NCI-H69 (cell line): ENCODE measurements around the gene C19orf38.
"Not testable (repeated sequence)": the region's sequence is repeated elsewhere in the genome, so short reads cannot be mapped to it uniquely, and the experiment has no call there.

Experiments used
- DNase-seq: peaks from one replicate; lab custom pipeline; 2025; lab: John Stamatoyannopoulos, UW

The C19orf38 gene

GRCh38 chr19:10823690-10824089 is 24.5 kb upstream of the C19orf38 start:
- no peak for DNase-seq

GRCh38 chr19:10826231-10826630 is 22.0 kb upstream of the C19orf38 start:
- DNase-seq, result no peak

DNA sequence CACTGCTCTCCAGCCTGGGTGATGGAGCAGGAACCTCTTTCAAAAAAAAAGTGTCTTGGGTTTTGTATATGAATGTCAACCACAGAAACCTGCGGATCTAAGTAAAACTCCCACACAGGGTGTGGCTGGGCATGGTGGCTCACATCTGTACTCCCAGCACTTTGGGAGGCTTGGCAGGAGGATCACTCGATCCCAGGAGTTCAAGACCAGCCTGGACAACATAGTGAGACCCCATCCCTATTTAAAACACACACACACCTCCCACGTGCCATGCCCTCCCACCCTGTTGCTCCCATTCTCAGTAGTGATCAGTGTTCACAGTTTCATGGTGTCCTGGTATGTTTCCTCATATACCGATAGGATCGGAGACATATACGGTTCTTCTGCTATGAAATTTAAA is 21.4 kb upstream of the C19orf38 start:
- no peak for DNase-seq

GRCh38 chr19:10828981-10829821 is 19.0 kb upstream of the C19orf38 start:
- DNase-seq, result no peak

DNA sequence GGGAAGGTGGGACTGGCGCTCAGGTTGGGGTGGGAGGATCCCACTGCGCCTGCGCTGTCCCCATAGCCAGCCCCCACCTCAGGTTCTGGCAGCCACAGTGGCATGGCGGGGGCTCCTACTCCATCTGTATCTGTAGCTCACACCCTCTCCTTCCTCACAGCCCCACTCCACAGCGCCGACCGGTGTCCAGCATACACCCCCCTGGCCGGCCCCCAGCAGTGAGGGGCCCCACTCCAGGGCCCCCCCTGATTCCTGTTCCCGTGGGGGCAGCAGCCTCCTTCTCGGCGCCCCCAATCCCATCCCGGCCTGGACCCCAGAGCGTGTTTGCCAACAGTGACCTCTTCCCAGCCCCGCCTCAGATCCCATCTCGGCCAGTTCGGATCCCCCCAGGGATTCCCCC is 18.2 kb upstream of the C19orf38 start:
- no peak for DNase-seq

- DNase-seq, result no peak
Observed at GRCh38 chr19:10830370-10830769, 17.8 kb upstream of the C19orf38 start.

GRCh38 chr19:10830931-10831779 is 17.1 kb upstream of the C19orf38 start:
- DNase-seq, result no peak

DNA sequence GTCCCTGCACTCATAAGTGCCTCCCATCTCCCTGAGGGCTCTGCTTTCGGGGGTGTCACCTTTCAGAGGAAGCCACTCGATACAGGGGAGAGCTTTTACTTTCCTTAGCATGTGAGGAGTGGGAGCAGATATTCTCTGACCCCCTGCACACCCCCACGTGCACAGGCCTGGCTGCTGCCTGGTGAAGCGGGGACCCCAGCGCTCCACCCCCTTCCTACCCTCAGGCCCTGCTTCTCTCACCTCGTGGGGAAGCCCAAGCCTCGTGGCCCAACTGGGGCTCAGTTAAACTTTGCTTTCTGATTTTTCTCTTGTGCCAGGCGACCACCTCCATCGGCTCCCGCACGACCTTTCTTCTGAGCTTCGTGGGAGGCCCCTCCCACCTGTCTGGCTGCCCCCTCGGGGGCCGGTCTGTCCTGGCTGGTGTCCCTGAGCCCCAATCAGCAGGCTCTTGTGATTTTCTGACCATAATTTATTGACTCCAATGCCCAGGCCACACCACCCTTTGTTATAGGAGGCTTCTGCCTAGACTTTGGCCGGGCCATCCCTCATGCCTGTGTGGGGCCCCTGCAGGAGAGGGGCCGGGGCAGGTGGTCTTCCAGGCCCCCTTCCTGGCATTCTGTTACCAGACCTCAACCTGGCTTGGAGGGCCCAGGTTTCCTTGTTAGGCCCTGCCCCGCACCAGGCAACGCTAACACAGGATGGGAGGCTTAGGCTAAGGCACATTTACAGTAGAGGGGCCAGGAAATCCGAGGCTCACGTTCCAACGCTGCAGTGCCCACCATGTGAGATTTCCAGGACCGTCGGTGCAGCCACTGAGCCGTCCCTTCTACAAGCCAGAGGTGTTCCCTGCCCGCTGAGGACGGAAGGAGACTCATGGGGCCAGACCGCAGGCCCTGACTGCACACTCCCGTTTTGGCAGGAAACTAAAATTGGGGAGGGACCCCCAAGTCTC is 16.0 kb upstream of the C19orf38 start:
- DNase-seq, result no peak

GRCh38 chr19:10832939-10833296 is 15.3 kb upstream of the C19orf38 start:
- DNase-seq, result no peak

GRCh38 chr19:10835089-10835753 is 13.0 kb upstream of the C19orf38 start:
- no peak for DNase-seq

DNA sequence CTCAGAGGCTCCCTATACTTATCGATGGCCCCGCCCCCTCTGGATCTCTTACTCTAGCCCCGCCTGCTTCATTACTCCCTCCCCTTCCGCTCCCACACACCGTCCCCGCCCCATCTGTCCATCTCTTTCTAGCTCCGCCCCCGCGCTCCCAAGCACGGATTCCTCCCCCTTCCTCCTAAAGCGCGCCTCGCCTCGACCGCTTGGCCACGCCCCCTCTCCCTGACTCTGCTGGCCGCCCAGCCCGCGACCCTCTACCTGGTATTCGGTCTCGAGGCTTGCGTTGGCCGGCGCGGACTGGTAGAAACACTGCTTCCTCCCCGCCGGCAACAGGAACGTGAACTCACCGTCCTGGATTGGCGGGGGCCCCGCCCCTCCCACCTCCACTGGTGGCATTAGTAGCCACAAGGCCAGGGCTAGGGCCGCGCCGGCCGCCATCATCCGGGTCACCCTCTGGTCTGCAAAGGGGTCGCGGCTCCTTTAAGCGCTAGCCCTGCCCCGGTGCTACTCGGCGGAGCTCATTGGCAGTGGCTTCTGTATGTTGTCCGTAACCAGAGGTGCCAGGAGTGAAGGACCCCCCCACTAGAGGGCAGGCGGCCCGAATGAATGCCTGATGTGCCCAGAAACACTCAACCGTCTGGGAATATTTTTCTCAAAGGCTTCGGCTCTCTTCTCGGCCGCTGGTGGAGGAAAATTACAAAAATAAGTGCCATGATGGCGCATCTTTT is 12.3 kb upstream of the C19orf38 start, which contains the start of gene TMED1:
Gene TMED1 (minus strand): TSS at position 459 of the 725 bp plus-strand sequence. CDS start 21 bp downstream, at position 438.
- peak; percentile 100 for DNase-seq

DNA sequence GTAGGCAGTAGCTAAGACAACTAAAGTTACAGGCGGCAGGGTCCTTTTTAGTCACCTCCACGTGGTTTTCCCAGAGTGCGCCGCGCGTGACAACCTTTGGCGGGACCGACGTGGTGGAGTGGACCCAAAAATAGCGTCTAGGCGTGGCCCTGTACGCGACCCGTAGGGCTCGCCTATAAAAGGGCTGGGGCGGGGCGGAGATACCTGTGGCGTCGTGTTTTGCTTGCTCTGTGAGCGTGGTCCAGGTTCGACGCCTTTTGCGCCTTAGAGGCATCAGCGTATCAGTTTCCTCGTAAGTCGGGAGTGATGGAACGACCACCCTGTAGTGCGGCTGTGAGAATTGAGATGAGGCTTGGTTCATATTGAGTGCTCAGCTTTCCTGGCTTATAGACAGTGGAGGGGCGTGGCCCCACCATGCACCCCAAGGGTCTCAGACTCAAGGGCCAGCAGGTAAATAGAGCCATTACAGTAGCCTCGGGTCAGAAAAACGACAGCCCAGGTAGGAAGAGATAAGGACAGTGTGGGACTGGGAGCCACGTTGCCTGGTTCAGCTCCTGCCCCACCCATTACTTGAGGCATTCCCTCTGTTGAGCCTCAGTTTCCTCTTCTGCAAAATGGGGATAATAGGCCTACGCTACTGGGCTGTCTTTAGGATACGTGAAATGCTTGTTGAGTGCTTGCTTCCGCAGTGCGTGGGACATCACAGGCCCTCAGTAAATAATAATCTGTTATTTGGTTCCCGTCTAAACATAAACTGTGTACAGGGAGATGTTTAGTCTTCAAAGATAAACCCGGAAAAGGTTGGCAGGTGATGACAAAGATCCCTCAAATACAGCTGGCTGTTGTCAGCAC is 11.5 kb upstream of the C19orf38 start:
- DNase-seq, result peak; percentile 95

DNA sequence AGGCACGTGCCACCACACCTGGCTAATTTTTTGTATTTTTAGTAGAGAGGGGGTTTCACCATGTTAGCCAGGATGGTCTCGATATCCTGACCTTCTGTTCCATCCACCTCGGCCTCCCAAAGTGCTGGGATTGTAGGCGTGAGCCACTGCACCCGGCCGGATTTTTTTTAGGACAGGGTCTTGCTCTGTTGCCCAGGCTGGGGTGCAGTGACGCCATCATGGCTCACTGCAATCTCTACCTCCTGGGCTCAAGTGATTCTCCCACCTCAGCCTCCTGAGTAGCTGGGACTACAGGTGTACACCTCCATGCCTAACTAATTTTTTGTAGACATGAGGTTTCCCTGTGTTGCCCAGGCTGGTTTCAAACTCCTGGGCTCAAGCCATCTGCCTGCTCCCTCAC is 10.6 kb upstream of the C19orf38 start:
- not testable (repeated sequence) for DNase-seq

DNA sequence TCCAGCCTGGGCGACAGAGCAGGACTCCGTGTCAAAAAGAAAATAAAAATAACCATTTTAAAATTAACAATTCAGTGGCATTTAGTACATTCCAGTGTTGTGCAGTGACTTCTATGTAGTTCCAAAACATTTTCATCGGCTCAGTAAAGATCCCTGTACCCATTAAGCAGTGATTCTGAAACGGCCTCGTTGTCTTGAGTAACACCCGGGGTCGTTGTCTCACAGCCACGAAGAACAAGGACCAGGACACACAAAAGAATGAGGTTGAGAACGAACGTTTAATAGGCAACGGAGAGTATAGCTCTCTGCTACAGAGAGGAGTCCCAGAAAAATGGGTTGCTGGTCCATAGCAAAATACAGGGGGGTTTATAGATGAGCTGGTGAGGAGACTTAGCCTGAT is 9.8 kb upstream of the C19orf38 start:
- no peak for DNase-seq

DNA sequence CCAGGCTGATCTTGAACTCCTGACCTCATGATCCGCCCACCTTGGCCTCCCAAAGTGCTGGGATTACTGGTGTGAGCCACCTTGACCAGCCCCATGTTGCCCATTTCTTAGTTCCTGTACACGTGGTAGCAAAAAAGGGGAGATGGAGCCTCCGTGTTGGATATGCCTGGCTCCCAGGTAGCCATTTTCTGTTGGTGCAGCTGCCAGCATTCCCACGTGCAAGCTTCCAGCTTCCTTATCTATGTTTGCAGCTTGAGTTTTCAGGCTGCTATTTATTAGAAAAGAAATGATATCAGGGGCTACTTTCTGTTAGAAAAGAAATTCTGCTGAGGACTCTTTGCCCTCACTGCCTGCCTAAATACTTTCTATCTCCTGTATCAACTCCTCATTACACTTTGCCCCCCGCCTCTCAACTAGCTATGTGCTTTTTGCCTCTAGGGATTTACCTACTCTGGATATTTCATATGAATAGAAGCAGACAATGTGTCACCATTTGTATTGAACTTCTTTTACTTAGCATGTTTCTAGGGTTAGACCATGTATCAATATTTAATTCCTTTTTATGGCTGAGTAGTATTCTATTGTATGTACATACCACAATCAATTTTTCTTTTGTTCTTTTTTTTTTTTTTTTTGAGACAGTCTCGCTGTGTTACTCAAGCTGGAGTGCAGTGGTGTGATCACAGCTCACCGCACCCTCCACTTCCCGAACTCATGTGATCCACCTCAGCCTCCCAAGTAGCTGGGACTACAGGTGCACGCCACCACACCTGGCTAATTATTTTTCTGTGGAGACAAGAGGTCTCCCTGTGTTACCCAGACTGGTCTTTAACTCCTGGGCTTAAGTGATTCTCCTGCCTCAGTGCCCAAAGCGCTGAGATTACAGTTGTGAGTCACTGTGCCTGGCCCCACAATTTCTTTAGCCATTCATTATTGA is 8.8 kb upstream of the C19orf38 start:
- no peak for DNase-seq

DNA sequence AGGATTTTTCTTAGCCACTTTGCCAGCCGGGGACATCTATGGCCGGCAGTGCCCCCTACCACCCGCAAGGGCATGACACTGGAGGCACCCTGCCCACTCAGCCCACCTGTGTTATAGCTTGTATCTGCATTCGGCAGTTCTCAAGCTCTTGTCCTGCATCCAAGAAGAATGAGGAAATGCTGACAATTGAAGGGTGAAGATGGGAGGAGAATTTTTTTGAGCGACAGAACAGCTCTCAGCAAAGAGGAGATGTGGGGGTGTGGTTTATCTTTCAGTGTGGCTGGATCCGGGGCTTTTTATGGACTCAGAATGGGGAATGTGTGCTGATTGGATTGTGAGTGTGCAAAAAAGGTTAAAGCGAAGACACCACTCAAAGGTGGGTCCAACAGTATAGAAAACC is 5.4 kb upstream of the C19orf38 start:
- no peak for DNase-seq

- DNase-seq, result no peak
Observed at GRCh38 chr19:10846500-10847202, 1.6 kb upstream of the C19orf38 start.

DNA sequence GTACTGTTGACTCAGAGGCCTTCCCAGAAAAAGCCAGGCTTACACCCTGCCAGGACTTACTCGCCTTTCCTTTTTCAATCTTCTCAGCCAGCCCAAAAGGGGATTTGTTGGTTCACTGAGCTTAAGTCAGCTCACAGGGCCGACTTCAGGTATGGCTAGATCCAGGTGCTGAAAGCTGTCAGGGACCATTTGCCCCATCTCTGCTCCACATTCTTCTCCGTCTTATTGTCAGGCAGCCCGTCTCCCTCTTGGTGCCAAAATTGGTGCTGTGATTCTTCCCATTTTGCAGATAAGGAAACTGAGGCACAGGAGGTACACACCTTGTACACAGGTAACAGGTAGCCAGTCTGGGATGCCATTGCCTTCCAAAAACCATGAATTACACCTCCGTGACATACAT is 2.4 kb downstream of the C19orf38 start:
- no peak for DNase-seq
